ENCODE results near the gene FOXI1.
"Not testable (repeated sequence)": the region's sequence is repeated elsewhere in the genome, so short reads cannot be mapped to it uniquely, and the experiment has no call there.

Gene FOXI1

GRCh38 chr5:170092455-170093101 lies 13.1 kb upstream of the FOXI1 start:
- Histone ChIP-seq H3K18ac (ENCODE audit: low read length) (no peak overlapping the region), H3K9me3 (ENCODE audit: insufficient read depth, low read depth, low read length) (no peaks in the 10 kb centered on the region), H3K4me3 (ENCODE audit: low read depth, low read length) (no peak overlapping the region), H2BK120ac (ENCODE audit: insufficient read depth, low read length, poor library complexity) (no peak overlapping the region), H3K9ac (ENCODE audit: low read length) (no peak overlapping the region), H3K79me2 (ENCODE audit: control insufficient read depth, insufficient read depth, low read length, poor library complexity) (no peaks in the 10 kb centered on the region), H4K12ac (ENCODE audit: low read depth, low read length) (no peak overlapping the region), H3K14ac (ENCODE audit: low read length) (no peak overlapping the region), H3K27me3 (ENCODE audit: insufficient read depth, low read length) (no peaks in the 10 kb centered on the region), H2AFZ (ENCODE audit: insufficient read depth, low read length, poor library complexity) (no peak overlapping the region), H3K27ac (ENCODE audit: low read depth, low read length) (no peak overlapping the region), H3K79me1 (ENCODE audit: low read length) (no peaks in the 10 kb centered on the region), H3K4me2 (ENCODE audit: low read length) (no peak overlapping the region), H4K91ac (ENCODE audit: low read depth, low read length) (no peak overlapping the region), H2BK5ac (ENCODE audit: low read depth, low read length, poor library complexity) (no peak overlapping the region), H3K4me1 (ENCODE audit: control insufficient read depth in 1 of 2, insufficient read depth in 2 of 2, low read length in 2 of 2) (no peaks in the 10 kb centered on the region), H4K8ac (ENCODE audit: low read depth, low read length) (no peak overlapping the region), H2BK12ac (ENCODE audit: low read length) (no peak overlapping the region), H3K23ac (ENCODE audit: low read length) (no peak overlapping the region), H3K4ac (ENCODE audit: low read depth, low read length) (no peak overlapping the region), H3K36me3 (ENCODE audit: control insufficient read depth in 1 of 2, insufficient read depth in 2 of 2, low read length in 2 of 2) (no peaks in the 10 kb centered on the region), H2AK5ac (ENCODE audit: low read length) (no peak overlapping the region)
- no peak for DNase-seq
- WGBS (ENCODE audit: extremely low coverage, insufficient coverage, insufficient read length), result no CpG with 5 or more reads among the region's 5 CpGs

DNA sequence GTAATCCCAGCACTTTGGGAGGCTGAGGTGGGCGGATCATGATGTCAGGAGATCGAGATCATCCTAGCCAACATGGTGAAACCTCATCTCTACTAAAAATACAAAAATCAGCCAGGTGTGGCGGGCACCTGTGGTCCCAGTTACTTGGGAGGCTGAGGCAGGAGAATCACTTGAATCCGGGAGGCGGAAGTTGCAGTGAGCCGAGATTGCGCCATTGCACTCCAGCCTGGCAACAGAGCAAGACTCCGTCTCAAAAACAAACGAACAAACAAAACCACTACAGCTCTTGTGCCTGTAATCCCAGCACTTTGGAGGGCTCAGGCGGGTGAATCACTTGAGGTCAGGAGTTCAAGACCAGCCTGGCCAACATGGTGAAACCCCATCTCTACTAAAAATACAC lies 11.4 kb upstream of the FOXI1 start:
- not testable (repeated sequence) for H3K4me1 ChIP-seq (ENCODE audit: control insufficient read depth in 1 of 2, insufficient read depth in 2 of 2, low read length in 2 of 2); DNase-seq; H3K9me3 ChIP-seq (ENCODE audit: insufficient read depth, low read depth, low read length); H3K36me3 ChIP-seq (ENCODE audit: control insufficient read depth in 1 of 2, insufficient read depth in 2 of 2, low read length in 2 of 2); H2AK5ac ChIP-seq (ENCODE audit: low read length); H3K27me3 ChIP-seq (ENCODE audit: insufficient read depth, low read length); H3K27ac ChIP-seq (ENCODE audit: low read depth, low read length); H4K8ac ChIP-seq (ENCODE audit: low read depth, low read length); H2BK120ac ChIP-seq (ENCODE audit: insufficient read depth, low read length, poor library complexity); H4K91ac ChIP-seq (ENCODE audit: low read depth, low read length); H3K4me2 ChIP-seq (ENCODE audit: low read length); H3K23ac ChIP-seq (ENCODE audit: low read length); H3K9ac ChIP-seq (ENCODE audit: low read length); H3K18ac ChIP-seq (ENCODE audit: low read length); H4K12ac ChIP-seq (ENCODE audit: low read depth, low read length); H3K4ac ChIP-seq (ENCODE audit: low read depth, low read length); H2BK12ac ChIP-seq (ENCODE audit: low read length); H3K14ac ChIP-seq (ENCODE audit: low read length); H3K4me3 ChIP-seq (ENCODE audit: low read depth, low read length); H2BK5ac ChIP-seq (ENCODE audit: low read depth, low read length, poor library complexity); H3K79me1 ChIP-seq (ENCODE audit: low read length); H3K79me2 ChIP-seq (ENCODE audit: control insufficient read depth, insufficient read depth, low read length, poor library complexity); H2AFZ ChIP-seq (ENCODE audit: insufficient read depth, low read length, poor library complexity)
- no CpG with 5 or more reads among the region's 10 CpGs for WGBS (ENCODE audit: extremely low coverage, insufficient coverage, insufficient read length)

- Histone ChIP-seq H3K4me1 (ENCODE audit: control insufficient read depth in 1 of 2, insufficient read depth in 2 of 2, low read length in 2 of 2) (no peaks in the 10 kb centered on the region), H3K4ac (ENCODE audit: low read depth, low read length) (no peak overlapping the region), H4K8ac (ENCODE audit: low read depth, low read length) (no peak overlapping the region), H3K27ac (ENCODE audit: low read depth, low read length) (no peak overlapping the region), H3K4me3 (ENCODE audit: low read depth, low read length) (no peak overlapping the region), H3K4me2 (ENCODE audit: low read length) (no peak overlapping the region), H3K79me2 (ENCODE audit: control insufficient read depth, insufficient read depth, low read length, poor library complexity) (no peaks in the 10 kb centered on the region), H3K79me1 (ENCODE audit: low read length) (no peaks in the 10 kb centered on the region), H3K9ac (ENCODE audit: low read length) (no peak overlapping the region), H2AK5ac (ENCODE audit: low read length) (no peak overlapping the region), H3K18ac (ENCODE audit: low read length) (no peak overlapping the region), H2BK12ac (ENCODE audit: low read length) (no peak overlapping the region), H2AFZ (ENCODE audit: insufficient read depth, low read length, poor library complexity) (no peak overlapping the region), H3K14ac (ENCODE audit: low read length) (no peak overlapping the region), H3K9me3 (ENCODE audit: insufficient read depth, low read depth, low read length) (no peaks in the 10 kb centered on the region), H3K23ac (ENCODE audit: low read length) (no peak overlapping the region), H4K12ac (ENCODE audit: low read depth, low read length) (no peak overlapping the region), H2BK120ac (ENCODE audit: insufficient read depth, low read length, poor library complexity) (no peak overlapping the region), H2BK5ac (ENCODE audit: low read depth, low read length, poor library complexity) (no peak overlapping the region), H3K36me3 (ENCODE audit: control insufficient read depth in 1 of 2, insufficient read depth in 2 of 2, low read length in 2 of 2) (no peaks in the 10 kb centered on the region), H4K91ac (ENCODE audit: low read depth, low read length) (no peak overlapping the region), H3K27me3 (ENCODE audit: insufficient read depth, low read length) (no peaks in the 10 kb centered on the region)
- WGBS (ENCODE audit: extremely low coverage, insufficient coverage, insufficient read length), result no CpG with 5 or more reads among the region's 1 CpG
- no peak for DNase-seq
Observed at GRCh38 chr5:170095646-170096045, 10.1 kb upstream of the FOXI1 start.

DNA sequence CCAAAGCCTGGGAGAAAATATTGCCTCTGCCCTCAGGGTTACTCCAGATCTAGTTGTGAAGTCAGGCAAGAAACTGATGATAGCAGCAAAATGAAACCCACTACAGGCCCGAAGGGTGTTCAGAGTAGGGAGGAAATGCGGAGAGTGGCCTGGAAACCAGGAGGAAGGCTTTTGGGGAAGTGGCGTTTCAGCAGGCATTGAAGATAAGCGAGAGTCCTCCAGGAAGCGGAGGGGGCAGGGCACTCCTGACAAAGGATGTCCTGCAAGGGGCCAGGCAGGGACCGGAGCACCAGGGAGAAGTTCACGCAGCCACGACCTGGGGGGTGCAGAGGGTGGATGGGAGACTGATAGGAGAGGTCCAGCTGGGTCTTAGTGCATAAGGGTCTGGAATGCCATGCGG lies 7.8 kb upstream of the FOXI1 start:
- Histone ChIP-seq H3K23ac (ENCODE audit: low read length) (no peak overlapping the region), H2AFZ (ENCODE audit: insufficient read depth, low read length, poor library complexity) (no peak overlapping the region), H3K4me2 (ENCODE audit: low read length) (no peak overlapping the region), H4K91ac (ENCODE audit: low read depth, low read length) (no peak overlapping the region), H3K36me3 (ENCODE audit: control insufficient read depth in 1 of 2, insufficient read depth in 2 of 2, low read length in 2 of 2) (no peaks in the 10 kb centered on the region), H3K9ac (ENCODE audit: low read length) (no peak overlapping the region), H2BK5ac (ENCODE audit: low read depth, low read length, poor library complexity) (no peak overlapping the region), H2AK5ac (ENCODE audit: low read length) (no peak overlapping the region), H3K27ac (ENCODE audit: low read depth, low read length) (no peak overlapping the region), H3K4ac (ENCODE audit: low read depth, low read length) (no peak overlapping the region), H3K18ac (ENCODE audit: low read length) (no peak overlapping the region), H3K4me3 (ENCODE audit: low read depth, low read length) (no peak overlapping the region), H3K14ac (ENCODE audit: low read length) (no peak overlapping the region), H3K79me2 (ENCODE audit: control insufficient read depth, insufficient read depth, low read length, poor library complexity) (no peaks in the 10 kb centered on the region), H4K8ac (ENCODE audit: low read depth, low read length) (no peak overlapping the region), H4K12ac (ENCODE audit: low read depth, low read length) (no peak overlapping the region), H3K9me3 (ENCODE audit: insufficient read depth, low read depth, low read length) (no peaks in the 10 kb centered on the region), H2BK120ac (ENCODE audit: insufficient read depth, low read length, poor library complexity) (no peak overlapping the region), H3K79me1 (ENCODE audit: low read length) (no peaks in the 10 kb centered on the region), H3K4me1 (ENCODE audit: control insufficient read depth in 1 of 2, insufficient read depth in 2 of 2, low read length in 2 of 2) (no peaks in the 10 kb centered on the region), H2BK12ac (ENCODE audit: low read length) (no peak overlapping the region), H3K27me3 (ENCODE audit: insufficient read depth, low read length) (no peaks in the 10 kb centered on the region)
- no peak for DNase-seq
- no CpG with 5 or more reads among the region's 9 CpGs for WGBS (ENCODE audit: extremely low coverage, insufficient coverage, insufficient read length)
